HepG2 (cell line): ENCODE data around the gene OBI1. TPM values are rescaled to one million over a fixed set of nuclear protein-coding genes. Genes with fewer than 3 reads are reported as not detected.

Experiments used
- GLI4 ChIP-seq: sonication (generic); formaldehyde crosslinking; IDR thresholded peaks from 2 replicates; pipeline ENCODE4 v1.5.1; 2020; ENCODE audit warnings: missing genetic modification reagents, mild to moderate bottlenecking, moderate library complexity, borderline replicate concordance
- KDM5B ChIP-seq: sonication (generic); formaldehyde crosslinking; IDR thresholded peaks from 2 replicates; pipeline ENCODE4 v1.4.0; 2020; ENCODE audit warnings: missing genetic modification reagents, mild to moderate bottlenecking, borderline replicate concordance
- MEIS2 ChIP-seq: sonication (generic); formaldehyde crosslinking; IDR thresholded peaks from 2 replicates; pipeline ENCODE4 v1.9.0; 2021; ENCODE audit warnings: mild to moderate bottlenecking, missing genetic modification reagents
- MXD1 ChIP-seq: sonication (generic); formaldehyde crosslinking; IDR thresholded peaks from 2 replicates; pipeline ENCODE4 v1.4.0; 2020; ENCODE audit warnings: mild to moderate bottlenecking, missing genetic modification reagents
- NFATC3 ChIP-seq: sonication (generic); formaldehyde crosslinking; IDR thresholded peaks from 2 replicates; pipeline ENCODE4 v1.5.1; 2020; ENCODE audit warnings: mild to moderate bottlenecking, missing genetic modification reagents
- PPARG ChIP-seq: conservative IDR thresholded peaks from 2 replicates; pipeline ENCODE4 v1.6.1; 2016; ENCODE audit warnings: missing biosample characterization, missing genetic modification reagents
- RAD21 ChIP-seq: fragments of 450-650 bp; formaldehyde crosslinking; IDR thresholded peaks from 2 replicates; pipeline ENCODE4 v1.5.0; 2020; ENCODE audit warnings: mild to moderate bottlenecking
- REPIN1 ChIP-seq: sonication (generic); formaldehyde crosslinking; IDR thresholded peaks from 2 replicates; pipeline ENCODE4 v1.8.0; 2022; ENCODE audit warnings: missing genetic modification reagents, low read depth, mild to moderate bottlenecking, borderline replicate concordance
- RXRB ChIP-seq: IDR thresholded peaks from 2 replicates; pipeline ENCODE4 v1.6.1; 2016; ENCODE audit warnings: borderline replicate concordance, missing genetic modification reagents, missing compliant biosample characterization
- XRCC5 ChIP-seq: fragments of 200-400 bp; formaldehyde crosslinking; optimal IDR thresholded peaks from 2 replicates; pipeline ENCODE3; 2017; ENCODE audit warnings: mild to moderate bottlenecking, low read length
- ZIK1 ChIP-seq: sonication (generic); formaldehyde crosslinking; IDR thresholded peaks from 2 replicates; pipeline ENCODE4 v1.5.0; 2020; ENCODE audit warnings: mild to moderate bottlenecking, low read depth, missing genetic modification reagents, borderline replicate concordance
- ZNF33A ChIP-seq: sonication (generic); formaldehyde crosslinking; IDR thresholded peaks from 2 replicates; pipeline ENCODE4 v1.5.1; 2020; ENCODE audit warnings: missing genetic modification reagents, mild to moderate bottlenecking, moderate library complexity, borderline replicate concordance
- ZNF652 ChIP-seq: IDR thresholded peaks from 2 replicates; pipeline ENCODE4 v1.6.1; 2016; ENCODE audit warnings: low read depth, borderline replicate concordance
- ZSCAN29 ChIP-seq: sonication (generic); formaldehyde crosslinking; conservative IDR thresholded peaks from 2 replicates; pipeline ENCODE4 v1.4.0; 2020; ENCODE audit warnings: mild to moderate bottlenecking, missing genetic modification reagents
- polyA plus RNA-seq, 8 experiments: library from polyadenylated mRNA; depleted of rRNA in 3 of 8; stranded (reverse) in 7 of 8; unstranded in 1 of 8; fragments of >200 nt; fragmentation: Illumina TruSeq in 4 of 8; extraction: Trizol in 4 of 8; gene quantifications; 2 replicates each; pipeline versions ENCODE4 v1.2.1 to v1.2.3, GENCODE V29; 2011 to 2016; ENCODE audit warnings: low read depth in 4 of 8, missing spikeins in 1 of 8, mixed read lengths in 1 of 8; ENCODE audit not compliant: insufficient read depth in 1 of 8
- total RNA-seq, 5 experiments: library from RNA; depleted of rRNA; stranded (reverse); fragments of >200 nt; fragmentation: Illumina TruSeq; extraction: Trizol; gene quantifications; 2 replicates each; pipeline ENCODE4 v1.2.3, GENCODE V29; 2016; ENCODE audit warnings: low read depth in 1 of 5
- TF ChIP-seq, protein P1 (sequence below): sonication (generic); formaldehyde crosslinking; IDR thresholded peaks from 2 replicates; pipeline ENCODE4 v1.9.0; 2021; ENCODE audit warnings: missing genetic modification reagents, mild to moderate bottlenecking, borderline replicate concordance
- TF ChIP-seq, protein P2 (sequence below): sonication (generic); formaldehyde crosslinking; IDR thresholded peaks from 2 replicates; pipeline ENCODE4 v1.5.0; 2020; ENCODE audit warnings: mild to moderate bottlenecking, missing genetic modification reagents

The OBI1 gene
- total and polyA plus RNA-seq, 2 of the 13 experiments (the other 11 are each of a cell fraction or from before 2014, with no cell fraction given) = 7.8 to 23.5 TPM

DNA sequence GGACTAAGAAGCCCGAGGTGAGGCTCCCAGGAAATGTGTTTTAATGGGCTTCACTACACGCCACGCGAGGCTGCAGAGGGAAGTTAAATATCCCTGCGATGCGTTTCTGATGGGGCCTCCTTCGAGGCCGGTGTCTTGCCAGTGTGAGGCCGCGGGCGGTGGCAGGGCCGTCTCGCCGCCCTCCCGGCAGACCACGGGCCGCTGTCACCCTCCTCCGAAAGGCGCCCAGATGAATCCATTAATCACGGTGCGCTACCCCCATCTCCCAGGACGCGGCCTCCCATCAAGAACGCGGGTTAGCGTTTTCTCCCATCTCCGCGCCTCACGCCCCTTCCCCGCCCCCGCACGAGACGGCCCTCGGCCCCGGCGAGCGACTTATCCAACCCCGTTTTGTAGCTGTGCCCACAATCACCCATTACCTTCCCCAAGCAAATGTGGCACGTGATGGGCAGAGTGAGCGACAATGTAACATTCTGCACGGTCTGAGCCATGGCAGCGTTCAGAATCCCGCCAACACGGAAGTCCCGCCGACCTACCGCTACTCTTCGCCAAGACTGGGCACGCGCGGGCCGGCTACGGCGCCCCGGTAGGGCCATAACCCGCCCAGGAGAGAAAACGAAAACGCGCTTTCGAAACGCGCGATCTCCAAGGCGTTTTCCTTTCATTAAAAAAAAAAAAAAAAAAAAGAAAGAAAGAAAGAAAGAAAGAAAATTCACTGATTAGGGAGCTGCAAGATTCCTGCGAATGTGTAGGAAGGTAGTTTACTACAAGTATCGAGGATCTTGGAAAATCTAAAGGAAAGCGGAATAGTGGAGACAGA is at the start of gene OBI1 (continued):
- TF ChIP-seq ZSCAN29 = peak; percentile 44; the same call in 1 of the 2 replicates
- 0 out of 2 replicates have a peak, but pooled peaks have one; percentile 60 for TF ChIP-seq ZIK1 (CRISPR knock-in tag)
- TF ChIP-seq RAD21 (CRISPR knock-in tag) = no peak
- TF ChIP-seq ZNF652 = no peak
- TF ChIP-seq REPIN1 (CRISPR knock-in tag) = peak; percentile 33; the same call in 1 of the 2 replicates
- TF ChIP-seq GLI4 (CRISPR knock-in tag) = no peak
- TF ChIP-seq PPARG = no peak
- TF ChIP-seq MEIS2 (CRISPR knock-in tag) = peak; percentile 21; the same call in 1 of the 2 replicates
- TF ChIP-seq XRCC5 = peak; percentile 11
- peak; percentile 78; the same call in 1 of the 2 replicates for TF ChIP-seq KDM5B
- TF ChIP-seq ZNF33A (CRISPR knock-in tag) = 0 out of 2 replicates have a peak, but pooled peaks have one; percentile 38
- peak; percentile 21; the same call in 1 of the 2 replicates for TF ChIP-seq RXRB (CRISPR knock-in tag)
- TF ChIP-seq, protein P1, sequence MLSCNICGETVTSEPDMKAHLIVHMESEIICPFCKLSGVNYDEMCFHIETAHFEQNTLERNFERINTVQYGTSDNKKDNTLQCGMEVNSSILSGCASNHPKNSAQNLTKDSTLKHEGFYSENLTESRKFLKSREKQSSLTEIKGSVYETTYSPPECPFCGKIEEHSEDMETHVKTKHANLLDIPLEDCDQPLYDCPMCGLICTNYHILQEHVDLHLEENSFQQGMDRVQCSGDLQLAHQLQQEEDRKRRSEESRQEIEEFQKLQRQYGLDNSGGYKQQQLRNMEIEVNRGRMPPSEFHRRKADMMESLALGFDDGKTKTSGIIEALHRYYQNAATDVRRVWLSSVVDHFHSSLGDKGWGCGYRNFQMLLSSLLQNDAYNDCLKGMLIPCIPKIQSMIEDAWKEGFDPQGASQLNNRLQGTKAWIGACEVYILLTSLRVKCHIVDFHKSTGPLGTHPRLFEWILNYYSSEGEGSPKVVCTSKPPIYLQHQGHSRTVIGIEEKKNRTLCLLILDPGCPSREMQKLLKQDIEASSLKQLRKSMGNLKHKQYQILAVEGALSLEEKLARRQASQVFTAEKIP = no peak
- TF ChIP-seq, protein P2, sequence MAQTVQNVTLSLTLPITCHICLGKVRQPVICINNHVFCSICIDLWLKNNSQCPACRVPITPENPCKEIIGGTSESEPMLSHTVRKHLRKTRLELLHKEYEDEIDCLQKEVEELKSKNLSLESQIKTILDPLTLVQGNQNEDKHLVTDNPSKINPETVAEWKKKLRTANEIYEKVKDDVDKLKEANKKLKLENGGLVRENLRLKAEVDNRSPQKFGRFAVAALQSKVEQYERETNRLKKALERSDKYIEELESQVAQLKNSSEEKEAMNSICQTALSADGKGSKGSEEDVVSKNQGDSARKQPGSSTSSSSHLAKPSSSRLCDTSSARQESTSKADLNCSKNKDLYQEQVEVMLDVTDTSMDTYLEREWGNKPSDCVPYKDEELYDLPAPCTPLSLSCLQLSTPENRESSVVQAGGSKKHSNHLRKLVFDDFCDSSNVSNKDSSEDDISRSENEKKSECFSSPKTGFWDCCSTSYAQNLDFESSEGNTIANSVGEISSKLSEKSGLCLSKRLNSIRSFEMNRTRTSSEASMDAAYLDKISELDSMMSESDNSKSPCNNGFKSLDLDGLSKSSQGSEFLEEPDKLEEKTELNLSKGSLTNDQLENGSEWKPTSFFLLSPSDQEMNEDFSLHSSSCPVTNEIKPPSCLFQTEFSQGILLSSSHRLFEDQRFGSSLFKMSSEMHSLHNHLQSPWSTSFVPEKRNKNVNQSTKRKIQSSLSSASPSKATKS (CRISPR knock-in tag) = no peak
- TF ChIP-seq NFATC3 (CRISPR knock-in tag) = peak; percentile 39; the same call in 1 of the 2 replicates
- peak; percentile 85; the same call in 1 of the 2 replicates for TF ChIP-seq MXD1 (CRISPR knock-in tag)
